22Rv1 (cell line): Measurements from ENCODE around the gene PDGFB.

Source experiments
- H3K27ac ChIP-seq: fragments of 450-650 bp; 2 replicates; pipeline ENCODE4 v1.5.1; 2017
- ZFX ChIP-seq: fragments of 450-650 bp; IDR thresholded peaks from 2 replicates; pipeline ENCODE4 v1.6.1; 2017; ENCODE audit warnings: antibody characterized with exemption, borderline replicate concordance
- TF ChIP-seq, protein P1 (sequence below): fragments of 450-650 bp; IDR thresholded peaks from 2 replicates; pipeline ENCODE4 v1.5.1; 2017; ENCODE audit warnings: mild to moderate bottlenecking

Gene PDGFB

DNA sequence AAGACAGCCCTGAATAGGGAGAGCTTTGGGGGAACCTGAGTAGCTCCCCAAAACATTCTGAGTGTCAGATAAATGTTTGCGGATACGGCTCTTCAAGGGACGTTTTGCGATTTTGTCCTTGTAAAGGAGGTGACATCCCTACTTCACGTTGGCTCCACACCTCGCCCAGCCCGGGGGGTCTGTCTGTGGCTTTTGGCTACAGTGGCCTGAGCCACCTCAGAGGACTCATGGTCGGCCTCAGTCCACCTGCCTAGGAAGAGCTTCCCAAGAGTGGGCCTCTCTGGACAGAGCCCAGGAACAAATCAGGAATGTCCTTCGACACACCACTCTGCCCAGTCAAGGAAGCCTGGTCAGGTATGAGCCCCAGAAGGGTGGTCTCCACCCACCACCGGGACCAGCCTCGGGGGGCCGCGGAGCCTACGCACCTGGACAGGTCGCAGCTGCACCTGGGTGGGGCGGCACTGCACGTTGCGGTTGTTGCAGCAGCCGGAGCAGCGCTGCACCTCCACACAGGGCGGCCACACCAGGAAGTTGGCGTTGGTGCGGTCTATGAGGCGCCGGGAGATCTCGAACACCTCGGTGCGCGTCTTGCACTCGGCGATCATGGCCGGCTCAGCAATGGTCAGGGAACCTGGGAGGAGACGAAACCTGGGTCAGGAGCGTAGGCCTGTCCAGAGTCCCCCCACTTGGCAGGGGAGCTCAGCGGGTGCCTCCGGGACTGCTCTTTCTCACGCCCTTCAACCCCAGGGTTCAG is 13.4 kb downstream of the PDGFB start:
- TF ChIP-seq ZFX = no peak
- TF ChIP-seq, protein P1, sequence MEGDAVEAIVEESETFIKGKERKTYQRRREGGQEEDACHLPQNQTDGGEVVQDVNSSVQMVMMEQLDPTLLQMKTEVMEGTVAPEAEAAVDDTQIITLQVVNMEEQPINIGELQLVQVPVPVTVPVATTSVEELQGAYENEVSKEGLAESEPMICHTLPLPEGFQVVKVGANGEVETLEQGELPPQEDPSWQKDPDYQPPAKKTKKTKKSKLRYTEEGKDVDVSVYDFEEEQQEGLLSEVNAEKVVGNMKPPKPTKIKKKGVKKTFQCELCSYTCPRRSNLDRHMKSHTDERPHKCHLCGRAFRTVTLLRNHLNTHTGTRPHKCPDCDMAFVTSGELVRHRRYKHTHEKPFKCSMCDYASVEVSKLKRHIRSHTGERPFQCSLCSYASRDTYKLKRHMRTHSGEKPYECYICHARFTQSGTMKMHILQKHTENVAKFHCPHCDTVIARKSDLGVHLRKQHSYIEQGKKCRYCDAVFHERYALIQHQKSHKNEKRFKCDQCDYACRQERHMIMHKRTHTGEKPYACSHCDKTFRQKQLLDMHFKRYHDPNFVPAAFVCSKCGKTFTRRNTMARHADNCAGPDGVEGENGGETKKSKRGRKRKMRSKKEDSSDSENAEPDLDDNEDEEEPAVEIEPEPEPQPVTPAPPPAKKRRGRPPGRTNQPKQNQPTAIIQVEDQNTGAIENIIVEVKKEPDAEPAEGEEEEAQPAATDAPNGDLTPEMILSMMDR = no peak
- H3K27ac ChIP-seq = no peak overlapping the region

DNA sequence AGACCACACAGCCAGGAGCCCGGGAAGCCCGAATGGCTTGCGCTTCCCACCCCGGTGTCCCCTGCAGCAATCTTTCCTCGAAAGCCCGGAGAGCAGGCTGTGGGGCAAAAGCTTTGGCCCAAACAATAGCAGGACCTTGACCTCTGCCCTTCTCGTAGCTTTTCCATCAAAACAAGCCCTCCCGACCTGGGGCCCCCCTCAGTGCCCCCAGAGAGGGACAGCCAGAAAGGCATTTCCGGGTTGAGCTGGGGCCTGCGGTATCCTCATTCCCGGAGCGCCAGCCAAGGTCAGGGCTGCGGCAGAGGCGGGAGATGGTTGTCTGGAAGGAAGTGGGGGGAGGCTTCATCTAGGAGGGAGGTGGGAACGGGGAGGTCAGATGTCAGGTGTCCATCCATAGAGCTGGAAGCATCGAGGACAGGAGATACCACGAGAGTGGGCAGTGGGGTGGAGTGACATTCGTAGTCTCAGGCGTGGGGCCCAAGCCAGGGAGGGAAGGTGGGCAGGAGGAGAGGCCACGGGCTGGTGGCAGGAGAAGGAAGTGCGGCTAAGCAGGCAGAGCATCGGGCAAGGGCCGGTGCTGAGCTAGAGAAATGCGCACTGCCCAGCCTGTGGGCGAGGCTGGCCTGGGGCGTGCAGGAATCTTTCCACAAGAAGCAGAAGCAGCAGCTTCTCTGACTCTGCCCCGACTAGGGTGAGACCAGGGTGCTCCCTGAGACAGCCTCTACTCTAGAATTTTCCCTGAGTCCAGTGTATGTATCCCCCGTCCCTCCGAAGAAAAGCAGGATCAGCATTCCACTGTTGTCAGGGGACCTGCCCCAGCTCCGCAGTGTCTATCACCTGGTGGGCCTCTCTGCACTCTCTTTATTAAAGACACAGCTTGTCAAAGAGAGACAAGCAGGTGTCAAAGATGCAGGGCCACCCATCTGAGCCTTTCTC is 14.3 kb downstream of the PDGFB start:
- no peak for TF ChIP-seq ZFX
- TF ChIP-seq, protein P1 = no peak
- H3K27ac ChIP-seq = no peak overlapping the region

DNA sequence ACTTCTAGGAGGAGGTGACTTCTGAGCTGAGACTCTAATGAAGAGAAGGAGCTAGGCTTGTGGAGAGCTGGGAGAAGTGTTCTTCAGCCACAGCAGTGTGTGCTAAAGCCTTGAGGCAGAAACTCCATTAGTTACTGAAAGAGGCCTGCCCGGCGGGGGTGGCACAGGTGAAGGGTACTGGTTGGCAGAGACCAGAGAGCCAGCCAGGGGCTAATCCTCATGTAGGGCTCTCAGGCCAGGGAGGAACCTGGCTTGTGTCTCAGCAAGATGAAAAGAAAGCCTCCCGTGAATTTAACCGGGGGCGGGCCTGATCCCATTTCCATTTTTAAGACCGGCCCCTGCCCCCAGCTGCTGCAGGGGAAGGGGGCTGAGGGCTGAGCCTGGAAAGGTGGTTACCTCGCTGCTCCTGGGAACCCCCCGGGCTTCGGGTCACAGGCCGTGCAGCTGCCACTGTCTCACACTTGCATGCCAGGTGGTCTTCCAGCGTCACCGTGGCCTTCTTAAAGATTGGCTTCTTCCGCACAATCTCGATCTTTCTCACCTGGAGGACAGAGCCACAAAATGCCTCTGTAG is 15.0 kb downstream of the PDGFB start:
- TF ChIP-seq, protein P1 = no peak
- no peak for TF ChIP-seq ZFX
- H3K27ac ChIP-seq = no peak overlapping the region

DNA sequence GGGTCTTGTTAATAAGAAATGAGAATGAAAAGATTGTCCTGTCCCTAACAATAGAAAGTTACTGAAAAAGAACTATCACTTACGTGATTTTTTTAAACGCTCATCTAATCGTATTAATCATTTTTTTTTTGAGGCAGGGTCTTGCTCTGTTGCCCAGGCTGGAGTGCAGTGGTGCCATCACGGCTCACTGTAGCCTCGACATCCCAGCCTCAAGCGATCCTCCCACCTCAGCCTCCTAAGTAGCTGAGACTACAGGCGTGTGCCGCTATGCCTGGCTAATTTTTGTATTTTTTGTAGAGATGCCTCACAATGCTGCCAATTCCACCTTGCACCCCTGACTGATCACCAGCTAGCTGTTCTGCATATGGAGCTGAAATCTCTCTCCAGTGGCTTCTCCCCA is 15.7 kb downstream of the PDGFB start:
- no peak overlapping the region for H3K27ac ChIP-seq
- no peak for TF ChIP-seq ZFX
- TF ChIP-seq, protein P1 = no peak

DNA sequence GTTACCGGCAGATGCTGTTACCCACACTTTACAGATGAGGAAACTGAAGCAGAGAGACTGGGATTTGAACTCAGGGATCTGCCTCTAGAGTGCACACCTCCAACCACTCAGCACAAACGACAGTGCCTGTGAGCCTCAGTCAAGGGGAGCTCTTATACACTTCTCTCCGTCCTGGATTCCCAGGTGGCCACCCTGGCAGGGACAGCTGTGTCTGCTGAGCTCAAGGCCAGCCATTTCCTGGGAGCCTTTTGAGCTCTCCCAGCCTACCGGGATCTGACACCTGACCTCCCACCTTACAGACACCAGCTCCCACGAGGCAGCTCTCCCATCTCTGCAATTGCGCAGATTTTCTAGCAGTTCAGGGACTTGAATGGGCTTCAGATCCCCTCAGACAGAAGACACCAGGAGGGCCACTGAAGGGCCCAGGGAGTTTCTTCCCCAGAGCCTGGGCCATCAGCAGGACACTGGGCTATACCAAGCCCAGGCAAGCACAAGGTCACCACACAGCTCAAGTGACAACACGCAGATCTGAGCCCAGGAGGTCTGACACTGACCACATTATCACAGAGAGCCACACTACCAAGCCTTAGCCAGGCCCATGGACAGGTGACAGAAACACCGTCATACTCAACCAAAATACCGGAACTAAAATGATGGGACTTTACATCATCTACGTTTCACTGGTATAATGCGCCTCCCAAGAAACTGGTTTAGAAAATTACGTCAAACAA is 17.1 kb downstream of the PDGFB start:
- no peak overlapping the region for H3K27ac ChIP-seq
- TF ChIP-seq, protein P1 = no peak
- no peak for TF ChIP-seq ZFX

DNA sequence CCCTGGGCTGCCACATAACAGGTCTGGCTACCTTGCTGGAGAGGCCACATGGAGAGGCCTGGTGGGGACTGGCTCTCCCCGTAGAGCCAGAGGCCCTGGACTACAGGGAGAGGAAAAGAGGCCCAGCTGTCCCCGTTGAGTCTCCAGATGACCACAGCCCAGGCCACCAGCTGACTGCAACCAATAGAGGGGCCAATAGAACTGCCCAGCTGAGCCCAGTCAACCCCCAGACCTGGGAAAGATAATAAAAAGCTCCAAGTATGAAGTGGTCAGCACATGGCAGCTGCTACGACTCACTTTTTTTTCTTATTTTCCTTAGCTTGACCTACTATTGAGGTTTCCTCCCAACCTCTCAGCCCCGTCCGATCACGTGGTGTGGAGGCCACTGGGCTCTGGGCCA is 18.4 kb downstream of the PDGFB start:
- no peak overlapping the region for H3K27ac ChIP-seq
- TF ChIP-seq ZFX = no peak
- TF ChIP-seq, protein P1 = no peak
